Panc1 (cell line): ENCODE measurements around the gene LETM1. TPM values are rescaled to one million over a fixed set of nuclear protein-coding genes. Genes with fewer than 3 reads are reported as not detected.
A peak's percentile ranks its signal among the peaks of the same experiment; 100 is the strongest.

Experiments used
- ATAC-seq: fragments of 200-7000 bp; cut with Tn5 transposase; 2 replicates; pipeline ENCODE4 v1.9.1; 2020; ENCODE audit warnings: mild to moderate bottlenecking, moderate library complexity
- BruUV-seq: library from RNA; stranded (reverse); fragments of 400-500 nt; replicated peaks from 2 replicates; lab custom pipeline; 2021; lab: Mats Ljungman, UMichigan
- CTCF ChIA-PET: fragments of 300-600 bp; sonication (Branson Sonifier 250); formaldehyde crosslinking; loops from one replicate; lab custom pipeline; 2022; ENCODE audit warnings: antibody characterized with exemption; lab: Charles Lee
- POLR2A ChIA-PET: fragments of 300-600 bp; sonication (Branson Sonifier 250); formaldehyde crosslinking; loops from one replicate; lab custom pipeline; 2022; ENCODE audit warnings: antibody characterized with exemption; lab: Charles Lee
- DNase-seq: peaks from one replicate; pipeline ENCODE4 v3.0.0-alpha.2; 2010; ENCODE audit warnings: low read depth, low spot score
- H3K27ac ChIP-seq: 2 replicates; pipeline ENCODE4 v1.5.1; 2011; ENCODE audit warnings: mild to moderate bottlenecking, low read length, inconsistent platforms
- H3K27me3 ChIP-seq: fragments of 200-500 bp; sonication (Bioruptor generic); 2 replicates; pipeline ENCODE4 v1.6.0; 2014; ENCODE audit warnings: low read length, inconsistent platforms; ENCODE audit not compliant: control insufficient read depth, insufficient read depth
- H3K36me3 ChIP-seq: fragments of 200-500 bp; sonication (Bioruptor generic); 2 replicates; pipeline ENCODE4 v1.5.1; 2014; ENCODE audit warnings: inconsistent platforms, mild to moderate bottlenecking, low read length, moderate library complexity; ENCODE audit not compliant: control insufficient read depth, insufficient read depth
- H3K4me1 ChIP-seq: 2 replicates; pipeline ENCODE4 v1.5.1; 2011; ENCODE audit warnings: inconsistent platforms, mild to moderate bottlenecking, low read length, moderate library complexity; ENCODE audit not compliant: control insufficient read depth, insufficient read depth
- H3K4me3 ChIP-seq, 2 experiments: 2 replicates each; pipeline ENCODE4 v1.5.1; 2011 to 2012; ENCODE audit warnings: low read depth in 2 of 2, low read length in 2 of 2, mild to moderate bottlenecking in 2 of 2, inconsistent platforms in 1 of 2, moderate library complexity in 1 of 2
- H3K9me3 ChIP-seq: fragments of 200-500 bp; sonication (Bioruptor generic); 2 replicates; pipeline ENCODE4 v1.5.1; 2014; ENCODE audit warnings: low read depth, mild to moderate bottlenecking, inconsistent platforms, low read length, moderate library complexity; ENCODE audit not compliant: control insufficient read depth, insufficient read depth
- CTCF ChIP-seq: fragments of 450-650 bp; IDR thresholded peaks from 2 replicates; pipeline ENCODE4 v1.5.1; 2017; ENCODE audit warnings: mild to moderate bottlenecking
- POLR2AphosphoS5 ChIP-seq: IDR thresholded peaks from 2 replicates; pipeline ENCODE4 v1.6.1; 2012; ENCODE audit warnings: mild to moderate bottlenecking, low read depth, low read length, moderate library complexity
- REST ChIP-seq, 2 experiments: IDR thresholded peaks; 2 replicates each; pipeline ENCODE4 v1.6.1; 2011 to 2012; ENCODE audit warnings: low read depth in 2 of 2, control low read depth in 1 of 2, low read length in 1 of 2, mild to moderate bottlenecking in 1 of 2, moderate library complexity in 1 of 2; ENCODE audit not compliant: insufficient read depth in 1 of 2
- SIN3A ChIP-seq: IDR thresholded peaks from 2 replicates; pipeline ENCODE4 v1.6.1; 2012; ENCODE audit warnings: low read depth, mild to moderate bottlenecking, low read length, moderate library complexity, borderline replicate concordance; ENCODE audit not compliant: insufficient read depth
- TCF7L2 ChIP-seq: IDR thresholded peaks from 2 replicates; pipeline ENCODE4 v1.6.1; 2011; ENCODE audit warnings: mild to moderate bottlenecking, low read depth, low read length, inconsistent platforms
- in situ Hi-C: cut with HindIII; loops from 2 replicates; pipeline ENCODE4 v1.10.0; 2016; ENCODE audit warnings: low sequenced_read_pairs, low pct_unique_long_range_greater_than_20kb
- intact Hi-C: fragments of 100-400 bp; cut with micrococcal nuclease; formaldehyde crosslinking; loops from one replicate; pipeline ENCODE4 v1.10.0; 2022; ENCODE audit not compliant: unreplicated experiment
- total RNA-seq: library from RNA; stranded (reverse); gene quantifications from one replicate; pipeline ENCODE4 v1.2.1, GENCODE V29; 2021; ENCODE audit not compliant: unreplicated experiment

Gene LETM1
- total RNA-seq, 1 experiment from 2014 or later = 67.6 TPM

- H3K36me3 ChIP-seq = no peaks in the 10 kb centered on the region
- peaks cover 3% of the 10 kb centered on the region for H3K4me1 ChIP-seq
- intact Hi-C loops = no loop called here
- ChIA-PET POLR2A (no interaction called here), CTCF (no interaction called here)
- in situ Hi-C loops = no loop called here
- H3K27ac ChIP-seq = no peak overlapping the region
- no TSS peak for BruUV-seq
- DNase-seq (no peak), ATAC-seq (no peak)
- no peaks in the 10 kb centered on the region for H3K9me3 ChIP-seq
- no peaks in the 10 kb centered on the region for H3K27me3 ChIP-seq
- no peak overlapping the region for H3K4me3 ChIP-seq
- TF ChIP-seq TCF7L2 (no peak), CTCF (no peak), SIN3A (no peak), POLR2AphosphoS5 (no peak), REST (IDR thresholded peaks at IDR 0.05; ENCODE audit: insufficient read depth in 1 of 2, low read depth in 2 of 2, low read length in 1 of 2) (no peak)
Observed at GRCh38 chr4:1776521-1777161, 79.3 kb downstream of the LETM1 start.

- Histone ChIP-seq H3K4me3 (no peak overlapping the region), H3K9me3 (no peaks in the 10 kb centered on the region), H3K4me1 (peaks cover 3% of the 10 kb centered on the region), H3K27me3 (no peaks in the 10 kb centered on the region), H3K27ac (no peak overlapping the region), H3K36me3 (no peaks in the 10 kb centered on the region)
- POLR2A ChIA-PET = no interaction called here
- intact Hi-C loops (no loop called here), in situ Hi-C loops (no loop called here)
- ATAC-seq (0 out of 2 replicates have a peak, but pooled peaks have one; percentile 37), DNase-seq (no peak)
- CTCF ChIA-PET = no interaction called here
- BruUV-seq = no TSS peak
- no peak for TF ChIP-seq SIN3A
- TF ChIP-seq CTCF = no peak
- TF ChIP-seq POLR2AphosphoS5 = no peak
- TF ChIP-seq REST (IDR thresholded peaks at IDR 0.05; ENCODE audit: insufficient read depth in 1 of 2, low read depth in 2 of 2, low read length in 1 of 2) = no peak
- TF ChIP-seq TCF7L2 = no peak
Observed at GRCh38 chr4:1775731-1776500, 80.0 kb downstream of the LETM1 start.
